ENCODE results near the gene GTSF1L.

The GTSF1L gene

GRCh38 chr20:43715511-43715910 lies 11.3 kb downstream of the GTSF1L start:
- no peak for DNase-seq (ENCODE audit: low read depth)

DNA sequence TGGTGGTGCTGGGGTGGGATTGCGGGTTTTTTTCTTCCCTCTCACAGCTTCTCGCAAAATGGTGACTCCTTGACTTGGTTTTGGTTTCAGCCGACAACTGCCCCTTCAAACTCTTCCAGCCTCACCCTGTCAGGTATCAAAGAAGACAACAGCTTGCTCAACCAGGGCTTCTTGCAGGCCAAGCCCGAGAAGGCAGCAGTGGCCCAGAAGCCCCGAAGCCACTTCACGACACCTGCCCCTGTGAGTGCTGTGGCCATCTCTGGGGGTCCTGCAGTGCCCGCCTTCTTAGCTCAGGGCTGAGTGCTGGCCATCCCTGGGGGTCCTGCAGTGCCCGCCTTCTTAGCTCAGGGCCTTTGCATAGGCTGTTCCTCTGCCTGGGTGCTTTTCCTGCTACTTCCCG lies 11.8 kb downstream of the GTSF1L start:
- no peak for DNase-seq (ENCODE audit: low read depth)

DNA sequence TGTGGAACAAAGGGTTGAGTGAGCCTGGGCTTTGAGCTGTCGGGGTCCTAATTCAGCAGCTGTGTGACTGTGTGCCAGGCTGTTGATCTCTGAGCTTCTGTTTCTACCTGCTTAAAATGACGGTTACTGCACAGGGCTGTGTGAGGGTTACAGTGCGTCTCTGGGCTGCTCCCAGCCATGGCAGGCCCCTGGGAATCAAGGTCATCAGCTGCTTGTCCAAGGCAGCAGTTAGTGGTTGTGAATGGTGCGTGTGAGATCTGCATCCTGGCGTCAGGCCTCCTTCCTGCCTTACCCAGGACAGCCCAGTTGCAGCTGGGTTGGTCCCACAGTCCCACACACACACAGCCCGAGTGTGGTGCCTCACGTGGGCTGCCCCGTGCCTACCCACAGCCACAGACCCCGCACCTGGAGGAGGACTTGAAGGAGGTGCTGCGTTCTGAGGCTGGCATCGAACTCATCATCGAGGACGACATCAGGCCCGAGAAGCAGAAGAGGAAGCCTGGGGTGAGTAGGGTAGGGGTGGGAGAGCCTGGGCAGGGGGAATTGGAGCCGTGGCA lies 15.6 kb downstream of the GTSF1L start:
- no peak for DNase-seq (ENCODE audit: low read depth)

- no peak for DNase-seq (ENCODE audit: low read depth)
Observed at GRCh38 chr20:43710370-43711044, 16.3 kb downstream of the GTSF1L start.

- DNase-seq (ENCODE audit: low read depth) = no peak
Observed at GRCh38 chr20:43702502-43702901, 24.3 kb downstream of the GTSF1L start.

GRCh38 chr20:43700627-43701026 lies 26.2 kb downstream of the GTSF1L start:
- DNase-seq (ENCODE audit: low read depth) = no peak

DNA sequence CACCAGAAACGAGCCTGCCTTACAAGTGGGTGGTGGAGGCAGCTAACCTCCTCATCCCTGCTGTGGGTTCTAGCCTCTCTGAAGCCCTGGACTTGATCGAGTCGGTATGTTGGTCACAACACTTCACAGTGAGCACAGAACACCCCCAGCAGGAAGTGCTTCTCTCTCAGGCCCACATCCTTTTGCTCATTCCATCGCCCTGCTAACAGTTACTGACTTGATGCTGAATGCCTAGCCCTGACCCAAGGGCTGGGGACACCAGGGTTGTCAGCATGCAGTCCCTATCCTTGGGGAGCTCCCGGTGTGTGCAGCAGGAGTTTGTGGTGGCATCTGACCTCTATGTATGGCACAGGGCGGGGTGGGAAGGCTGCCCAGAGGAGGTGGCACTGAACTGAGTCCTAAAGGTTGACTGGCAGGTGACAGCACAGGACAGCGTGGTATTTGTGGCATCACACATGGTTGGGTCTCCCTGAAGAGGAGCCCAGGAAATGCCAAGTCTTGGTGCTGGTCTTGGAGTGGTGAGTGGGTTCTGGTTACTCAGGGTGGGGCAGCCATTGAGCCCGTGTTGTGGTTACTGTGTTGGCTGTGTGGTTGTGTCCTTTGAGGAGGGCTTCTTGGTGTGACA lies 26.7 kb downstream of the GTSF1L start:
- DNase-seq (ENCODE audit: low read depth) = no peak

GRCh38 chr20:43695571-43695970 lies 31.2 kb downstream of the GTSF1L start:
- DNase-seq (ENCODE audit: low read depth) = no peak

- DNase-seq (ENCODE audit: low read depth) = no peak
Observed at GRCh38 chr20:43694763-43695162, 32.0 kb downstream of the GTSF1L start.

- DNase-seq (ENCODE audit: low read depth) = no peak
Observed at GRCh38 chr20:43691928-43692524, 34.8 kb downstream of the GTSF1L start.

- no peak for DNase-seq (ENCODE audit: low read depth)
Observed at GRCh38 chr20:43690943-43691598, 35.7 kb downstream of the GTSF1L start.

DNA sequence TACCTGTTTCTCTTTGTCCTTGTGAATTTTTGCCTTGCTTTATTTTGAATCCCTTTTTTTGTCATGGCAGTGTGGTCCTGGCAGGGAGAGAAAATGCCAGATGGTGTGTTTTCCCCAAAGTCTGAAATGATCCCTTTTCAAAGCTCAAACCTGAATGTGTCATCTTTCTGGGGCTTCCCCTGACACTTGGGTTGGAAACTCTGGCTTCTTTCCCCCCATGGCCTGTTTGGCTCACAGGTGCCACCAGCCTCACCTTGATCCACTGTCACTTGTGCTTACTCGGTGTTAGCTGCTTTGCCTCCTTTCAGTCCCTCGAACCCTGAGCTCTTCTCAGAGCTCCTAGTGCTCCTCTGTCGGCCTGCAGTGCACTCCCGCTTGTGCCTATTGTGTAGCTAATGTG lies 37.6 kb downstream of the GTSF1L start:
- DNase-seq (ENCODE audit: low read depth) = no peak

- DNase-seq (ENCODE audit: low read depth) = no peak
Observed at GRCh38 chr20:43686820-43687219, 40.0 kb downstream of the GTSF1L start.

DNA sequence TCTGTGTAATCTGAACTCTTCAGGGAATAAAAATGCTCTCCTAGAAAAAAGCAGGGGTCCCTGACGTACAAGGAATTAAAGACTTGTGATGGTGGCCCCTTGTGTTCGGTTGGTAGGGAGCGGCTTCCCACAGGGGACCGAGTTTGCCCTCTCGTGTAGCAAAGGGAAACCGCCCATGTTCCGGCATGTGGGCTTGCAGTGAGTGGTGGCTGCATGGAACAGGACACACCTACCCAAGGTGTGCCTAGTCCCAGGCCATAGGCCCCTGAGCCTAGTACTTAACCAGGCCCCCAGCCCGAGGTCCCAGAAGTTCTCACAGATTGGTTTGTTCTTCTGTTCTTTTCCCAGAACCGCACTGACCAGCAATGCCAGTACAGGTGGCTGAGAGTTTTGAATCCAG lies 44.4 kb downstream of the GTSF1L start:
- DNase-seq (ENCODE audit: low read depth) = no peak

DNA sequence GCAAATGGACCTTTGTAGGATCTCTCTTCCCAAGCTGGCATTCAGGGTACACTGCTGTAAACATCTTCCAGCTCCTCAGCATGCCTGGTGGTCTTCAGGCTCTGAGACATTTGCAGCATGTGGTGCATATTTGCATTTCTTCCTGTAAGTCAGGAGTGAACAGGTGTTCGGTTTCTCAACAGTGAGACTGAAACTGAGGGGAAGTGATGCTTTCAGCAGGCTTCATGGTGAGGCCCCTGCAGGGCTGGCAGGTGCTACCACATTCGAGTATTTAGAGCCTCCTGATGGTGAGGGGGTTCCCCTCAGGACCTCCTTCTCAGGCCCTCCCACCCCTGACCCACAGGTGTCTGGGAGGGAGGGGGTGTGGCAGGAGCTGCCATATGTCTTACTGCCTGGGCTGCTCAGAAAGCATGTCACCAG lies 44.8 kb downstream of the GTSF1L start:
- DNase-seq (ENCODE audit: low read depth) = no peak

DNA sequence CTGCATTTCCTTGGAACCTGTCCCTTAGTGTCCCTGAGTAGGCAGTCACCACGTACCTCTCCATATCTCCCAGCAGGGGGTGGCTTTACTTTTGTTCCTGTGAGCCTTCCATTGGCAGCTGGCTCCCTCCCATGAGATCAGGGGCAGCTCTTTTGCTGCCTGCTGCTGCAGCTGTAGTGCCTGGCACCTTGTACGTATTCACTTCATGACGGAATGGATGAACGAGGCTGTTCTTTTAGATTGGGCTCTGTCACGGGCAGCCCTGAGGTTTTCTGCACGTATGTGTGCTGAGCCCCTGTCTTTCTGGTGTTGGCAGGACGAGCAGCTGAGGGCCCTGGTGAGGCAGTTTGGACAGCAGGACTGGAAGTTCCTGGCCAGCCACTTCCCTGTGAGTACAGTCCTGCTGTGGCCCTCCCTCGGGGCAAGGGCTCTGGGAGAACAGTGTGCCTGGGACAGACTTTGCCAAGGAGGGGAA lies 45.3 kb downstream of the GTSF1L start:
- no peak for DNase-seq (ENCODE audit: low read depth)

DNA sequence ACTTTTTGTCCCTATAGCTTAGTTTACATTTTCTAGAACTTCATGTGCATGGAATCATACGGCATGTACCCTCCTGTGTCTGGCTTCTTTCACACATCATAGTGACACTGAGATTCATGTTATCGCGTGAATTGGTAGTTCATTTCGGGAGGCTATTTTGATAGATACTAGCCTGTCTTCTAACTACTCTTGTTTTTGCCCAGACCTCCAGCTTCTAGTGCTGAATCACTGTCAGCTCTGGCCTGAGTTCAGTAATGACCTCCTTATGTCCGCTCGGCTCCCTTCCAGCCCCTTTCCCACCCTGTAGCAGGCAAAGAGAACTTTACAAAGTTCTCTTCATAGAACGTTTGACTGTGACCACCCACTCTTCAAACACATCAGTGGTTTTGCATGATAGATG lies 45.8 kb downstream of the GTSF1L start:
- DNase-seq (ENCODE audit: low read depth) = no peak

- no peak for DNase-seq (ENCODE audit: low read depth)
Observed at GRCh38 chr20:43676368-43676767, 50.4 kb downstream of the GTSF1L start.
